ENCODE results near the gene RNF167. TPM values are rescaled to one million over a fixed set of nuclear protein-coding genes. Genes with fewer than 3 reads are reported as not detected.
A peak's percentile ranks its signal among the peaks of the same experiment; 100 is the strongest.

The RNF167 gene
- total and polyA plus RNA-seq, 2 of the 13 experiments (the other 11 are each of a cell fraction or from before 2014, with no cell fraction given), result 44.1 to 45.4 TPM

- TF ChIP-seq CBX2 (IDR thresholded peaks at IDR 0.05; ENCODE audit: low read depth, low read length) (no peak), CBX2 (CRISPR knock-in tag; IDR thresholded peaks at IDR 0.05; ENCODE audit: low read depth) (no peak), ZSCAN21 (CRISPR knock-in tag; IDR thresholded peaks at IDR 0.05; ENCODE audit: borderline replicate concordance) (0 out of 2 replicates have a peak, but pooled peaks have one; percentile 9), PHF20 (CRISPR knock-in tag; IDR thresholded peaks at IDR 0.05) (peak; percentile 6; the same call in 1 of the 2 replicates), TAF1 (CRISPR knock-in tag; IDR thresholded peaks at IDR 0.05) (no peak), GABPB1 (CRISPR knock-in tag; IDR thresholded peaks at IDR 0.05) (peak; percentile 44; the same call in 1 of the 2 replicates), ZNF136 (CRISPR knock-in tag; IDR thresholded peaks at IDR 0.05; ENCODE audit: low read depth) (no peak), MAFG (CRISPR knock-in tag; IDR thresholded peaks at IDR 0.05) (no peak), PHF8 (CRISPR knock-in tag; IDR thresholded peaks at IDR 0.05) (0 out of 2 replicates have a peak, but pooled peaks have one; percentile 13), HNRNPL (IDR thresholded peaks at IDR 0.05; ENCODE audit: low read depth, low read length) (no peak), REPIN1 (CRISPR knock-in tag; IDR thresholded peaks at IDR 0.05; ENCODE audit: borderline replicate concordance, low read depth) (no peak; the same call in 1 of the 2 replicates), SRSF1 (optimal IDR thresholded peaks at IDR 0.05; ENCODE audit: low read depth, low read length) (no peak), ZNF773 (CRISPR knock-in tag; IDR thresholded peaks at IDR 0.05; ENCODE audit: borderline replicate concordance) (no peak), HOXA5 (CRISPR knock-in tag; IDR thresholded peaks at IDR 0.05) (no peak), GATAD1 (CRISPR knock-in tag; IDR thresholded peaks at IDR 0.05) (peak; percentile 79; the same call in 1 of the 2 replicates), ZNF333 (CRISPR knock-in tag; IDR thresholded peaks at IDR 0.05; ENCODE audit: borderline replicate concordance) (no peak), HNF4A (CRISPR knock-in tag; IDR thresholded peaks at IDR 0.05) (no peak), ZNF564 (CRISPR knock-in tag; IDR thresholded peaks at IDR 0.05) (no peak), KAT8 (CRISPR knock-in tag; IDR thresholded peaks at IDR 0.05) (no peak), ZNF362 (CRISPR knock-in tag; IDR thresholded peaks at IDR 0.05; ENCODE audit: borderline replicate concordance) (no peak), ZNF350 (CRISPR knock-in tag; IDR thresholded peaks at IDR 0.05; ENCODE audit: borderline replicate concordance, low read depth) (0 out of 2 replicates have a peak, but pooled peaks have one; percentile 17), ZNF580 (CRISPR knock-in tag; IDR thresholded peaks at IDR 0.05; ENCODE audit: borderline replicate concordance, low read depth) (no peak), NR2F2 (IDR thresholded peaks at IDR 0.05; ENCODE audit: borderline replicate concordance, low read depth) (0 out of 2 replicates have a peak, but pooled peaks have one; percentile 26), SETDB1 (CRISPR knock-in tag; IDR thresholded peaks at IDR 0.05; ENCODE audit: borderline replicate concordance) (no peak), FOXA1 (IDR thresholded peaks at IDR 0.05) (no peak), FOXA1 (CRISPR knock-in tag; IDR thresholded peaks at IDR 0.05) (no peak), SAP130 (CRISPR knock-in tag; IDR thresholded peaks at IDR 0.05; ENCODE audit: low read depth) (peak; percentile 27)
- TF ChIP-seq, protein P1, sequence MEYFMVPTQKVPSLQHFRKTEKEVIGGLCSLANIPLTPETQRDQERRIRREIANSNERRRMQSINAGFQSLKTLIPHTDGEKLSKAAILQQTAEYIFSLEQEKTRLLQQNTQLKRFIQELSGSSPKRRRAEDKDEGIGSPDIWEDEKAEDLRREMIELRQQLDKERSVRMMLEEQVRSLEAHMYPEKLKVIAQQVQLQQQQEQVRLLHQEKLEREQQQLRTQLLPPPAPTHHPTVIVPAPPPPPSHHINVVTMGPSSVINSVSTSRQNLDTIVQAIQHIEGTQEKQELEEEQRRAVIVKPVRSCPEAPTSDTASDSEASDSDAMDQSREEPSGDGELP (IDR thresholded peaks at IDR 0.05; ENCODE audit: borderline replicate concordance, low read depth), result no peak
- TF ChIP-seq, protein P2, sequence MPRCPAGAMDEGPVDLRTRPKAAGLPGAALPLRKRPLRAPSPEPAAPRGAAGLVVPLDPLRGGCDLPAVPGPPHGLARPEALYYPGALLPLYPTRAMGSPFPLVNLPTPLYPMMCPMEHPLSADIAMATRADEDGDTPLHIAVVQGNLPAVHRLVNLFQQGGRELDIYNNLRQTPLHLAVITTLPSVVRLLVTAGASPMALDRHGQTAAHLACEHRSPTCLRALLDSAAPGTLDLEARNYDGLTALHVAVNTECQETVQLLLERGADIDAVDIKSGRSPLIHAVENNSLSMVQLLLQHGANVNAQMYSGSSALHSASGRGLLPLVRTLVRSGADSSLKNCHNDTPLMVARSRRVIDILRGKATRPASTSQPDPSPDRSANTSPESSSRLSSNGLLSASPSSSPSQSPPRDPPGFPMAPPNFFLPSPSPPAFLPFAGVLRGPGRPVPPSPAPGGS (CRISPR knock-in tag; IDR thresholded peaks at IDR 0.05), result 0 out of 2 replicates have a peak, but pooled peaks have one; percentile 34
Observed at GRCh38 chr17:4940555-4941318, 669 bp downstream of the RNF167 start (continued).

All from HepG2 (cell line).